Activated naive CD4-positive, alpha-beta T cell treated with anti-CD3 and anti-CD28 coated beads for 36 hours (primary cell): ENCODE results near the gene RNPEPL1. TPM values are rescaled to one million over a fixed set of nuclear protein-coding genes. Genes with fewer than 3 reads are reported as not detected.
"Not testable (repeated sequence)": the region's sequence is repeated elsewhere in the genome, so short reads cannot be mapped to it uniquely, and the experiment has no call there.

ENCODE experiments used
- CTCF ChIA-PET: fragments of 350-600 bp; sonication (Branson Sonifier 250); formaldehyde crosslinking; loops from one replicate; lab custom pipeline; 2021; ENCODE audit warnings: antibody characterized with exemption; lab: Charles Lee
- DNase-seq: peaks from one replicate; pipeline ENCODE4 v3.0.0-alpha.2; 2020
- H3K27ac Mint-ChIP-seq: one replicate; pipeline ENCODE4 v1.8.0; 2021; ENCODE audit warnings: mild to moderate bottlenecking, mixed read lengths
- H3K27me3 Mint-ChIP-seq: one replicate; pipeline ENCODE4 v1.8.0; 2021; ENCODE audit warnings: low read depth, mixed read lengths
- H3K36me3 Mint-ChIP-seq: one replicate; pipeline ENCODE4 v1.8.0; 2021; ENCODE audit warnings: low read depth, mixed read lengths
- H3K4me1 Mint-ChIP-seq: one replicate; pipeline ENCODE4 v1.8.0; 2021; ENCODE audit warnings: low read depth, mixed read lengths
- H3K4me3 Mint-ChIP-seq: one replicate; pipeline ENCODE4 v1.8.0; 2021; ENCODE audit warnings: mild to moderate bottlenecking, moderate library complexity, mixed read lengths
- H3K9me3 Mint-ChIP-seq: one replicate; pipeline ENCODE4 v1.8.0; 2021; ENCODE audit warnings: mixed read lengths
- intact Hi-C: fragments of 100-400 bp; cut with micrococcal nuclease; formaldehyde crosslinking; loops from one replicate; pipeline ENCODE4 v1.15.1; 2023
- total RNA-seq, 2 experiments: library from RNA; stranded (reverse); gene quantifications; one replicate each; pipeline ENCODE4 v1.2.3, GENCODE V29; 2021

The RNPEPL1 gene
- total RNA-seq, 2 experiments from 2014 or later: 40.3 to 44.3 TPM

DNA sequence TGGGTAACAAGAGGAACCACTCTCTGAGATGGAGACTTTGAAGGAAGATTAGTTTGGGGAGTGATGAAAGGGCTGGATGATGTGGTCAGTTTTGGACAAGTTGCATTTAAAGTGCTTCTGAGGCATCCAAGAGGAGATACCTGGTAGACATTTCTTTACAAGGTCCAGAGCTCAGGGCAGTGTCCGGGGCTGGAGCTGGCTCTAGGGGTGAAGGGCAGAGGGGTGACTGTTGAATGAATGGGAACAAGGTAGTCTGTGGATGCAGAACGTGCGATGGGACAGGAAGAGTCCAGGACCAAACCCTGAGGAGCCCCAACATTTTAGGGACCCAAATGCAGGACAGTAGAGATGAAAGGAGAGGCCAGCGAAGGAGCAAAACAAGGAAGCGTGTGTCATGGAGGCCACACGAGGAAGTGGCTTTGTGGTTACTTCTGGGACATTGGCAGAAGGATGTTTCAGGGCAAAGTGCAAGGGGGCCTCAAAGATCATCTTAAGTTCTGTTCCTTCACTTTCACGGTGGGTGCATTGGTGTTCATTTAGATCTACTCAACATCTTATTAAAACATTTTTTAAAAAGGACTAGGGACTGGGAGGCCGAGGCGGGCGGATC, 43.4 kb downstream of the RNPEPL1 start:
- Mint-ChIP-seq H3K9me3 (no peaks in the 10 kb centered on the region), H3K27ac (no peak overlapping the region), H3K36me3 (peaks cover 1% of the 10 kb centered on the region), H3K27me3 (no peaks in the 10 kb centered on the region), H3K4me1 (peaks cover 13% of the 10 kb centered on the region), H3K4me3 (no peak overlapping the region)
- no peak for DNase-seq
- CTCF ChIA-PET: no interaction called here
- intact Hi-C loops: no loop called here

- Mint-ChIP-seq H3K9me3 (peaks cover 4% of the 10 kb centered on the region), H3K4me3 (no peak overlapping the region), H3K36me3 (peaks cover 4% of the 10 kb centered on the region), H3K27ac (no peak overlapping the region), H3K27me3 (no peaks in the 10 kb centered on the region), H3K4me1 (peaks cover 13% of the 10 kb centered on the region)
- no peak for DNase-seq
- intact Hi-C loops: no loop called here
- CTCF ChIA-PET: no interaction called here
These were observed 45.5 kb downstream of the RNPEPL1 start for GRCh38 chr2:240613781-240614180.

DNA sequence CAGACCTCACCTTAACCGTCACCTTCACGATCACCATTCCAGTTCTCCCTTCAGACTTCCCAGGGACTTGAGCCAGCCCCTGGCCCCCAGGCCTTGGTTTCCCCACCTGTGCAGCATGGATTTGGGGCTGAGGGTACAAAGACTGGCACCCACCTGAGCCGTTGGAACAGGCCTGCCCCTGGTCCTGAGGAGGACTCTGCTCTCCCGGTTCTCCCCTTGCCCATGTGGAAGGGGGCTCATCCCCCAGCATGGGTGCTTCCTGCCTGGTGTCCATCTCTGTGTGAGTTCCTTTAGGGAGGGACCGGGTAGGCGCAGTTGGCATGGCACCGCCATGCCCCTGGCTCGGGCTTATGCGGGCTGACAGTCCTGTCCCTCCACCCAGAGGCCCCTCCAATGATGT, 46.1 kb downstream of the RNPEPL1 start:
- Mint-ChIP-seq H3K4me1 (peaks cover 10% of the 10 kb centered on the region), H3K36me3 (peaks cover 5% of the 10 kb centered on the region), H3K4me3 (no peak overlapping the region), H3K9me3 (peaks cover 4% of the 10 kb centered on the region), H3K27ac (no peak overlapping the region), H3K27me3 (no peaks in the 10 kb centered on the region)
- no peak for DNase-seq
- intact Hi-C loops: no loop called here
- CTCF ChIA-PET: no interaction called here

DNA sequence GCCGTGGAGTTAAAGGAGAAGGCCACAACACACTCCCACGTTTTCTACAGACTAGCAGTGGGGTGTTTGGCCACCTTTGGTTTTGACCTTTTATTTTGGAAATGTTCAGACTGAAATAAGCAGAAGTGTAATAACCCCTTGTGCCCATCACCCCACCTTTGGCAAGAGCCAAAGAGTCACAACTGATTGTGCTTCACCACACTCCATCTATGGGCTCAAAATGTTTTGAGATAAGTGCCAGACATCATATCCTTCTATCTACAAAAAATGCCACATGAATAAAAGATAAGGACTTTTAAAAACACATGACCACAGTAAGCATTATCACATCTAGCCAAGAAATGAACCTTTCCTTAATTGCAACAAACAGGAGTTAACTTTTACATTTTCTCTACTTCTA, 47.1 kb downstream of the RNPEPL1 start:
- peaks cover 15% of the 10 kb centered on the region for H3K4me1 Mint-ChIP-seq
- CTCF ChIA-PET: no interaction called here

GRCh38 chr2:240615820-240616547, 47.7 kb downstream of the RNPEPL1 start:
- Mint-ChIP-seq H3K36me3 (peaks cover 5% of the 10 kb centered on the region), H3K4me1 (peaks cover 18% of the 10 kb centered on the region), H3K27ac (no peak overlapping the region), H3K9me3 (peaks cover 4% of the 10 kb centered on the region), H3K4me3 (no peak overlapping the region), H3K27me3 (no peaks in the 10 kb centered on the region)
- intact Hi-C loops: no loop called here
- CTCF ChIA-PET: interaction anchor here (1.0 kb wide), 1 partner anchor 225 kb away, joined by 3 read pairs; no protein-coding TSS in a partner anchor
- peak; percentile 3 for DNase-seq

More for the DNA sequence above, 47.1 kb downstream of the RNPEPL1 start:
- Mint-ChIP-seq H3K27me3 (no peaks in the 10 kb centered on the region), H3K36me3 (peaks cover 5% of the 10 kb centered on the region), H3K4me3 (no peak overlapping the region), H3K27ac (no peak overlapping the region), H3K9me3 (peaks cover 4% of the 10 kb centered on the region)
- DNase-seq: no peak
- intact Hi-C loops: no loop called here

DNA sequence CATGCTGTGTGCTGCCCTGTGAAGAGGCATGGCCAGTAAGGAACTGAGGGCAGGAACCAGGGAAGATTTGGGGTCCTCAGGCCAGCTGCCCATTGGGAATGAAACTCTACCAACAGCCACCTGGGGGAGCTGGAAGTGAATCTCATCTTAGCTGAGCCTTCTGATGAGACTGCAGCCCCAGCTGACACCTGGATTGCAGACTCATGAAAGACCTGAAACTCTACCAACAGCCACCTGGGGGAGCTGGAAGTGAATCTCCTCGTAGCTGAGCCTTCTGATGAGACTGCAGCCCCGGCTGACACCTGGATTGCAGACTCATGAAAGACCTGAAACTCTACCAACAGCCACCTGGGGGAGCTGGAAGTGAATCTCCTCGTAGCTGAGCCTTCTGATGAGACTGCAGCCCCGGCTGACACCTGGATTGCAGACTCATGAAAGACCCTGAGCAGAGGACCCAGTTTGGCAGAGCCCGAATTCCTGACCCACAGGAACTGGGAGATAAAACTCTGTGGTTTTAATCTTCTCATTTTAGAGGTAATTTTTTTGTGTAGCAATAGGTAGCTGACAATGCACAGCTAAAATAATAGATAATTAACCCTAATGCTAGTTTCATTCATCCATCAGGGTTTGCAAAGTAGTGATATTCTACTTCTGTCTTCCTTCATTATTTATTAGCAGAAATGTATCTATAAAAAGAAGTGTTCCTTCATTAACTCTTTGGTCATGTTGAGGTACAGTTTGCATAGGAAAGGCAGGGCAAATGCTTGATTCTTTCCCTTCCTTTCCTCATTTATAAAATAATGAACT, 48.8 kb downstream of the RNPEPL1 start:
- peaks cover 19% of the 10 kb centered on the region for H3K4me1 Mint-ChIP-seq
- H3K27ac Mint-ChIP-seq, H3K4me3 Mint-ChIP-seq, H3K27me3 Mint-ChIP-seq, intact Hi-C loops, H3K9me3 Mint-ChIP-seq, H3K36me3 Mint-ChIP-seq: not testable (repeated sequence)
- peak; percentile 47 for DNase-seq
- CTCF ChIA-PET: interaction anchor here (0.8 to 1.0 kb wide), 3 partner anchors 88 to 223 kb away, joined by 3 to 4 read pairs (median 3); no protein-coding TSS in a partner anchor

GRCh38 chr2:240618776-240619175, 50.5 kb downstream of the RNPEPL1 start:
- CTCF ChIA-PET: no interaction called here
- peaks cover 4% of the 10 kb centered on the region for H3K36me3 Mint-ChIP-seq
- H3K27me3 Mint-ChIP-seq: no peaks in the 10 kb centered on the region
- H3K27ac Mint-ChIP-seq: no peak overlapping the region
- H3K4me3 Mint-ChIP-seq: no peak overlapping the region
- intact Hi-C loops: no loop called here
- H3K4me1 Mint-ChIP-seq: peaks cover 28% of the 10 kb centered on the region
- peak; percentile 1 for DNase-seq
- peaks cover 4% of the 10 kb centered on the region for H3K9me3 Mint-ChIP-seq

DNA sequence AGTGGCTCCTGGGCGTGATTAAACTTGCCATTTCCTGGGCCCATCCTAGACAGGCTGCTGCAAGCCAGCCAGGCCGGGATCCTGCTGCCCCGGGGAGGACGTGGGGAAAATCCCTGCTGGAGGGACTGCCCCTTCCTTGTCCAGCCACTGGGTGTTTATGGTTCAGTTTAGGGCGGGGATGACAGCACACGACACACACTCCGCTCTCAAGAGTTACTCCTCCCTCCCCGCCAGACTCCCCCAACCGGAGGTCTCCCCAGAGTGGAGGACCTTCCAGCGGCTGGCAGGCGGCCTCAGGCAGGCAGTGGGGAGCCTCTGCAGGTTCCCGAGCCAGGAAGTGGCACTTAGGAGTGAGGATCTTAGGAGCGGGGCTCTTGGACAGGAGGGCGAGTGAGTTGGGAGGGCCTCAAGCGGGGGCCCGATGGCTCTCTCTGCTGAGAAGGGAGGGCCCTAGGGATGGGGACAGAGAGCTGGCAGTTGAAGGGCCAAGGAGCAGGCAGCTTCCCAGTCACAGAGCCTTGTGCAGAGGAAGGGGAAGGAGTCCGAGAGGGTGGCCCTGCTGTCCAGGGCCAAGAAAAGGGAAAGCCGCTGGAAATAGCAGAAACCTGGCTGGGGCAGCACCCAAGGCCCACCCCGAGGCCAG, 51.3 kb downstream of the RNPEPL1 start:
- intact Hi-C loops: loop anchor here (10.0 kb wide), 1 partner anchor 105 kb away; no protein-coding TSS in a partner anchor
- H3K4me1 Mint-ChIP-seq: peaks cover 33% of the 10 kb centered on the region
- no peak overlapping the region for H3K4me3 Mint-ChIP-seq
- peaks cover 4% of the 10 kb centered on the region for H3K9me3 Mint-ChIP-seq
- H3K27ac Mint-ChIP-seq: peak overlapping the region; percentile 36
- peaks cover 4% of the 10 kb centered on the region for H3K36me3 Mint-ChIP-seq
- no peaks in the 10 kb centered on the region for H3K27me3 Mint-ChIP-seq
- DNase-seq: peak; percentile 25
- CTCF ChIA-PET: no interaction called here

DNA sequence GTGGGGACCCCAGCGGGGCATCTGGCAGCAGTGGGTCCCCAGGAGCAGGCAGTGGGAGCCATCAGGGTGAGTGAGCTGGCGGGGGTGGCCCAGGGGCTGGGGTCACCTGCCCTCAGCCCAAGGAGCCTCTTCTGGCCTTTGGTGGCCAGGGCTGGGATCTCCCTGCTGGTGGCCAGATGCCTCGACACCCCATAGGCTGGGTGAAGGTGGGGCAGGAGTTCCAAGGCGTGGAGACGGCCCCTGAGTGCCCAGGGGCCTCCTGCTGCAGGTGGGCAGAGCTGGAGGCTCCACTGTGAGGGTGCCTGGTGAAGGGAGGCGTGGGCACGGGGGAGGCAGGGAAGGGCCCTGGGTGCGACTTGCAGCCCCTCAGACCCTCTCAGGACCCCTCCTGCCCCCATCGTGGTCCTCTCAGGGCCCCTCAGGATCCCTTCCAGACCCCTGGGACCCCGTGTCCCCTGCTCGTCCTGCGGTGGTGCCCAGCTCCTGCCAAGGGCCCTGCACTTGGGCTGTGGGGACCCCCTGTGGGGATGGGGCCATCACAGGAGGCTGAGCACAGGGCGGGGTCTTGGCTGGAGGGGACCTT, 52.0 kb downstream of the RNPEPL1 start:
- Mint-ChIP-seq H3K4me1 (peaks cover 39% of the 10 kb centered on the region), H3K36me3 (peaks cover 4% of the 10 kb centered on the region), H3K9me3 (peaks cover 4% of the 10 kb centered on the region), H3K4me3 (no peak overlapping the region), H3K27me3 (no peaks in the 10 kb centered on the region), H3K27ac (no peak overlapping the region)
- DNase-seq: peak; percentile 3
- intact Hi-C loops: loop anchor here (10.0 kb wide), 1 partner anchor 105 kb away; no protein-coding TSS in a partner anchor
- CTCF ChIA-PET: no interaction called here

DNA sequence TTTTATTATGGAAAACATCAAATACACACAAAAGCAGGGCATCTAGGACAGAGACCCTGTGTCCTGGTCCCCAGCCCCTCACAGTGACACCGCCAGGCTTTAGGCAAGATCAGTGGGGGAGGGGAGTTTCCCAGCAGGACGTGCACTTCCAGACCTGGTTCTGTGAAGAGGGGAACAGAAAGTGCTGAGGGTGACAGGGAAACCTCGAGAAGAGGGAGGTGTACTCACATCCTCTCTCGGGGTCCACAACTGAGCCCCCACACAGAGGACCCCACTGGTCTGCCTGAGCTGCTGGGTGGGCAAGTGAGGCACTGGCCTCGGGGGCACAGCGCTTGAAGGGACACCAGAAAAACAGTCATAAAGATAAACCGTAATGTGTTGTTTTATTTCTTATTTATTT, 52.6 kb downstream of the RNPEPL1 start:
- intact Hi-C loops: loop anchor here (1.0 to 10.0 kb wide), 4 partner anchors 35 to 106 kb away; partner anchors contain the start of gene CAPN10
- Mint-ChIP-seq H3K27ac (peak overlapping the region; percentile 91), H3K4me1 (peaks cover 46% of the 10 kb centered on the region), H3K4me3 (no peak overlapping the region), H3K27me3 (no peaks in the 10 kb centered on the region), H3K36me3 (peaks cover 4% of the 10 kb centered on the region), H3K9me3 (peaks cover 4% of the 10 kb centered on the region)
- CTCF ChIA-PET: interaction anchor here (0.9 kb wide), 1 partner anchor 117 kb away, joined by 3 read pairs; no protein-coding TSS in a partner anchor
- peak; percentile 18 for DNase-seq

DNA sequence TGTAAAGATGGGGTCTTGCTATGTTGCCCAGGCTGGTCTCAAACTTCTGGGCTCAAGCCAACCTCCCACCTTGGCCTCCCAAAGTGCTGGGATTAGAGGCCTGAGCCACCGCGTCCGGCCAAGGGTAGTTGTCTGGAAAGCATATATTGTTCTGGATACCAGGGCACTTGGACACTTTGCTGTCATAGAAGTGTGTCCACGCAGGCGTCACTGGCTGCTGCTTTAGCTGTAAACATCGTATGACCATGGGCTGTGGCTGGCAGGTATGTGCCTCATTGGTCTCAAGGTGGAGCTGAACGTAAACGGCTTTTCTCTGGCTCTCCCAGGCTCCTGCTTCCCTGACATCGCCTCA, 53.8 kb downstream of the RNPEPL1 start:
- CTCF ChIA-PET: interaction anchor here (0.6 to 1.2 kb wide), 3 partner anchors 58 to 108 kb away, joined by 3 to 7 read pairs (median 6); no protein-coding TSS in a partner anchor
- DNase-seq: peak; percentile 5
- H3K36me3 Mint-ChIP-seq: peaks cover 4% of the 10 kb centered on the region
- peak overlapping the region; percentile 91 for H3K27ac Mint-ChIP-seq
- peaks cover 54% of the 10 kb centered on the region for H3K4me1 Mint-ChIP-seq
- H3K27me3 Mint-ChIP-seq: no peaks in the 10 kb centered on the region
- H3K9me3 Mint-ChIP-seq: peaks cover 4% of the 10 kb centered on the region
- intact Hi-C loops: loop anchor here (10.0 kb wide), 1 partner anchor 107 kb away; no protein-coding TSS in a partner anchor
- H3K4me3 Mint-ChIP-seq: peak overlapping the region; percentile 18
